Stimulated activated CD8-positive, alpha-beta memory T cell treated with anti-CD3 and anti-CD28 coated beads, Interleukin-2, amount 100 ng/mL, for 1 hour (primary cell): ENCODE results near the gene NUDCD3.

Experiments used
- DNase-seq, 2 donors: peaks; one replicate each; pipeline ENCODE4 v3.0.0-alpha.2; 2020; ENCODE audit warnings: low read depth in 2 of 2

Gene NUDCD3

DNA sequence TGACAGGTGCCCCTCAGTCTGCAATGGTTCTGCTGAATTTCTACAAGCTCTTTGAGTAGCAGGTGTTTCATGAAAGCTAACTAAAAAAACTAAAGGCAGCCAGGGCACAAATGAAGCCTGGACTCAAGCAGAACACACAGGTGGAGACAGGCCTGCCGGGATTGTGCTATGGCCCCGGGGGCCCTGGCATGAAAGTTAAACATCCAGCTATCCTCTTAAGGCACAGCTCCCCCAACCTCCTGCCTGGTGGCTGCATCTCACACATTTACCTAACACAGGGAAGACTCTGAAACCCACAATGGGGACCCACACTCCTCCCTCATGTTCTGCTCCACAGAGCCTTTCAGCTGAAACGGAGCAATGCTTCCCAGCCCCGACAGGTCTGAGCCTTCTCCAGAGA is 88.8 kb downstream of the NUDCD3 start:
- no peak for DNase-seq

GRCh38 chr7:44400033-44400511 is 90.4 kb downstream of the NUDCD3 start:
- no peak for DNase-seq

GRCh38 chr7:44398953-44399574 is 91.4 kb downstream of the NUDCD3 start:
- DNase-seq = no peak

DNA sequence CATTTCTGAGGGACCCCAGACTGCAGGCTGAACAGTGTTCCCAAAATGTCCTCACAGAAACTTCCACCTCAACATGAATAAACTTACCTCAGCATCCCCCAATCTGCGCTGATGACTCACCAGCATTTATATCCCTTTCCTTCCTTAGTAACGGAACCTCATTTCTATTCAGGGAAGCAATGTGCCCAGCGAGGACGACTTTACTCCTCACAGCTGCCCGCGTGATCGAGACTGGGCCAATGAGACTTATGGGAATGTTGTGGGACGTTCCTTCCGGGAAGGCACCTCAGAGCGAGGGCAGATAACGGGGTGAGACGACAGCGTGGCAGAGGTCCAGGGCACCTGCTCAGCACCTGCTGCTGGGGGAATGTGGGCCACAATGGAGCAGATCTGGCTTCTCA is 91.9 kb downstream of the NUDCD3 start:
- no peak for DNase-seq

- no peak for DNase-seq
Measured at GRCh38 chr7:44396931-44397545, 93.4 kb downstream of the NUDCD3 start.

DNA sequence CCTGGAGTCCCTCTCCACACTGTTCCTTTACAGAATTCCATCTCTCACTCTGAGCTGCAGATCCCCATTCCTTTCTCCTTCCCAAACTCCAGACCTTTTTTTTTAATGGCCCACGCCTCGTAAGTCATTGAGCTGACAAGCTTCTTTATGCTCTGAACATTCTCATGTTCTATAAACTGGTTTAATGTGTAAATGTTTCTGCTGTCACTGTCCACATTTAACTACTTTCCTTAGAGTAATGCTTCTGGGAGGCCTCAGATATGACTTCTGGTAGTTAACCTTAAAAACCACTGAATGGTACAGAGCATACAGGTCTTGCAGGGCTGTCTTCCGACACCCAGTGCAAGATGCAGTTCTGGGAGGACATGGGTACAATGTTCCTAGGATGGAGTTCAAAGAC is 94.0 kb downstream of the NUDCD3 start:
- no peak for DNase-seq

GRCh38 chr7:44395067-44395466 is 95.4 kb downstream of the NUDCD3 start:
- DNase-seq = no peak

DNA sequence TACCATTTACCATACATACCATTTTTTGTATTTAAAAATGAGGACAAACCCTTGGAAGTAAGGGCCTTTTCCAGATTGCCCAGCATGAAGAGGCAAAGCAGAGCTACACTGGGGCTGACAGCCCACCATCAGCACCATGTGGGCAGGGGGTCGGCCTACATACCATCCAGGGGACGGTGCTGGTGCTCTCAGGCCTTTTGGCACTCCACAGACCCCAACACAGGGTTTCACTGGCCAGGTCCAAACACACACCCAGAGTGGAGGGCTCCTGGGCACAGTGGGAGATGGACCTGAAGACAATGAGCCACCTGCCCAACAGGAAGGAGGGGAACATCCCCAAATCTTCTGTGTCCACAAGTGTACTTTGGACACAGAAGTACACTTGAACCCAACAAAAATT is 95.8 kb downstream of the NUDCD3 start:
- DNase-seq = no peak

- DNase-seq = no peak
Measured at GRCh38 chr7:44394112-44394447, 96.4 kb downstream of the NUDCD3 start.

GRCh38 chr7:44393238-44394111 is 97.0 kb downstream of the NUDCD3 start:
- no peak for DNase-seq

DNA sequence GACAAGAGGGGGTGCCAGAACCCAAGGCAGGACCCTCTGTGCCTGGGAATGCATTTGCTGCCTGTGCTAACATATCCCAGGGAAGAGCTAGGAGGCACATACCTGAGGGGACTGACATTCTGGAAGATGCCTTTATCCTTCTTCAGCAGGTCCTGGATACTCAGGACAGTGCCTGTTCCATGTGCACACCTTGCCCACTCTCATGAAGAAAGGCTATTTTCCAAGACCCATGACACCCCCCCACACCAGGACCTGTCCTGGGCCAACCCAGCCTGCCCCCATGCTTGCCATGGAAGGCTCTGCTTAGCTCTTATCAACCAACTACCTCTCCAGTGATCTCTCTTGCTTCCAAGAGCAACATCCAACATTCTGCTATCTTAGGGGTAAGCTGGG is 97.8 kb downstream of the NUDCD3 start:
- DNase-seq = no peak

GRCh38 chr7:44391746-44392617 is 98.5 kb downstream of the NUDCD3 start:
- no peak for DNase-seq

DNA sequence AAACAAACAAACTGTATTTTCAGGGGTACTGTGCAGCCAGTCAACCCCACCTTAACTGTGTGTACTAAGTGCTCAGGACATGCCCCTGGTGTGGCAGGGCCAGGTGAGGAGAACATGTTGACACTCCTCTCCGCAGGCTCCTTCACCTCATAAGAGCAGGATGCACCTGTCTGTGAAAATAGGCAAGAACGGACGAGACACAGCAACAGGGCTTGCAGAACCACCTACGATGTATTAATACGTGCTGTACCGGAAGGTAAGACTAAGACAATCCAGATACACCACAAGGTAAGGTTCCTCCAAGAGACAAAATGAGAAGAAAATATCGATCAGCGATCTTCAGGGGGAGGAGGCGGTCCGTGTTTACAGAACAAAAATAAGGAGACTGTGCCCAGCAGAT is 99.3 kb downstream of the NUDCD3 start:
- DNase-seq = no peak

- DNase-seq = no peak
Measured at GRCh38 chr7:44390701-44391100, 99.8 kb downstream of the NUDCD3 start.

DNA sequence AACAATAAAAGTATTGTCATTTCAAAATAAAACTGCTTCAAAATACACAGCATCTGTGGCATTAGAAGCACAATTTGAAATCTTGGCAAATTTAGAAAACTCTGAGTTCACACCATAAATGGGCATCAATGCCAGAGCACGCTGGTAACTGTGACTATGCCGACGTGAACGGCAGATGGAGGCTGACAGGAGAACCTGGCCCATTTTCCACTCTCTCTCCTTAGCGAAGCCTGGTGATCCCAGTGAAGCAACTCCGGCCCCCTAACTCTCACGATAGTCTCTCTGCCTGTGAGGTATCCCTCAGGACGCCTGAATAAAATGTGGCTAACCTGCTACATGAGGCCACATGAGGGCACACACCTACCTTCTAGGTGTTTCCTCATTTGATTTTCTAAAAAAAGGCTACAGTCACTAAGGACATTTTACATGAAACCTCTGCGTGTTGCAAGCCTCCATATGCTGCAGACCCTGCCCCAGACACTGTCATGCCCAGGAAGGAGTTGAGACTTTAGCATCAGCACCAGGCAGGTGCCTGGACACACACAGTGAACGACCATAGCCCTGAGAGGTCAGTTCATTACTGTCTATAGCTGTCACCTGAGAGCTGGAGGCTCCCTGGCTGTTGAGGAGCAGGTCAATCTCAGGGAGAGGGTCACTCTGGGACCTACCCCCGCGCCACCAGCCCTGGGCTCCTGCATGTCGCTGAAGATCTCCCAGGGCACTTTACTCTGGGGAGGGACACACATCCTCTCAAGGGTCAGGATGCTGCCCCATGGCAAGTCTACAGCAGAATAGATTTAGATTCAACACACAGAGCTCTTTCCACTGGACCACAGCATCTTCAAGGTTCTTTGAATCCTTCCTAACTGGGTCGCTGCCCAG is 102.1 kb downstream of the NUDCD3 start:
- no peak for DNase-seq

GRCh38 chr7:44387389-44387788 is 103.1 kb downstream of the NUDCD3 start:
- no peak for DNase-seq

DNA sequence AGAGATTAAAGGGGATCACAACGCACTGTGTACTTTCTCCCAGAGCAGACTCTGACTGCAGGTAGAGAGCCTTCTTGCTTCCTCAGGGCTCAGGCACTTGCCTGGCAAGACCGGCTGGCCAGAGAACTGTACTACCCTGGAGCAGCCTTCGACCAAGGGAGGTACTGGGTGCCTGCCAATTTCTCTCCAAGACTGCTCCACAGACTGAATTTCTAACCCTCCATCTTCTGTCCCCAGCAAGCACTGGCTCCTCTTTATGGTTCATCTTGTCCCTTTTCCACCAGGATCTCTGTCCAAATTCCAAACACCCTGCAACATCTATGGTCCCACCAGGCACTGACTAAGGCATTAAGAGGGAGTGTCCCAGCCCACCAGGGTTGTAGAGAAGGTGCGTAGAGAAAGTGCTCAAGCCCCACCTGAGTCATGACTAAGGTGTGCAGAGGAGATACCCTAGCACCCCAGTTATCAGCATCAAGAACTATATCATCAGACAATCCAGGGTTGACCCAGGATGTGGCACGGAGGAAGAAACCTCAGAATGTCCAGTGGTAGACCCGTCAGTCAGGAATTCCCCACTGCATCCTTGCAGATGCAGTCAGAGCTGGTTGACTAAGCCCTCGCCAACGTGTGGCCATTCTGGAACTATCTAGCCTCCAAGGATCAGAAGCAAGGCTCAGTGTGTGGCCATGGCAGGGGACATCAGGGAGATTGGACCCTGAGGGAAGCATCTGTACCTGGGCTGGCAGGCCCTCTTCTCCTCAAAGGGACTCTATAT is 104.1 kb downstream of the NUDCD3 start:
- DNase-seq = no peak

GRCh38 chr7:44385434-44386138 is 104.9 kb downstream of the NUDCD3 start:
- no peak for DNase-seq

- DNase-seq = no peak
Measured at GRCh38 chr7:44384586-44385433, 105.6 kb downstream of the NUDCD3 start.
